ENCODE measurements around the gene SYT15.

Gene SYT15

GRCh38 chr10:46549171-46550075 lies 29.5 kb upstream of the SYT15 start:
- Mint-ChIP-seq H3K4me3 (no peak overlapping the region), H3K27ac (no peak overlapping the region), H3K4me1 (ENCODE audit: low read depth) (peaks cover 10% of the 10 kb centered on the region), H3K27me3 (peaks cover 10% of the 10 kb centered on the region), H3K36me3 (ENCODE audit: low read depth) (no peaks in the 10 kb centered on the region), H3K9me3 (no peaks in the 10 kb centered on the region)
- intact Hi-C loops (cut with micrococcal nuclease), result loop anchor here (10.0 kb wide), 1 partner anchor 325 kb away; no protein-coding TSS in a partner anchor

GRCh38 chr10:46550076-46550790 lies 28.7 kb upstream of the SYT15 start:
- Mint-ChIP-seq H3K9me3 (no peaks in the 10 kb centered on the region), H3K4me1 (ENCODE audit: low read depth) (peaks cover 3% of the 10 kb centered on the region), H3K27me3 (peaks cover 6% of the 10 kb centered on the region), H3K4me3 (no peak overlapping the region), H3K27ac (no peak overlapping the region), H3K36me3 (ENCODE audit: low read depth) (no peaks in the 10 kb centered on the region)
- intact Hi-C loops (cut with micrococcal nuclease), result no loop called here

- Mint-ChIP-seq H3K4me3 (no peak overlapping the region), H3K4me1 (ENCODE audit: low read depth) (no peaks in the 10 kb centered on the region), H3K27me3 (peaks cover 4% of the 10 kb centered on the region), H3K9me3 (no peaks in the 10 kb centered on the region), H3K27ac (no peak overlapping the region), H3K36me3 (ENCODE audit: low read depth) (no peaks in the 10 kb centered on the region)
- intact Hi-C loops (cut with micrococcal nuclease), result no loop called here
These were observed 27.9 kb upstream of the SYT15 start for GRCh38 chr10:46550795-46551700.

- Mint-ChIP-seq H3K27ac (no peak overlapping the region), H3K9me3 (no peaks in the 10 kb centered on the region), H3K4me1 (ENCODE audit: low read depth) (peaks cover 2% of the 10 kb centered on the region), H3K36me3 (ENCODE audit: low read depth) (no peaks in the 10 kb centered on the region), H3K27me3 (peaks cover 4% of the 10 kb centered on the region), H3K4me3 (no peak overlapping the region)
- intact Hi-C loops (cut with micrococcal nuclease), result no loop called here
These were observed 27.0 kb upstream of the SYT15 start for GRCh38 chr10:46551701-46552525.

- no peaks in the 10 kb centered on the region for H3K36me3 Mint-ChIP-seq (ENCODE audit: low read depth)
- intact Hi-C loops (cut with micrococcal nuclease), result no loop called here
- no peak overlapping the region for H3K4me3 Mint-ChIP-seq
- H3K4me1 Mint-ChIP-seq (ENCODE audit: low read depth), result peaks cover 5% of the 10 kb centered on the region
- peaks cover 4% of the 10 kb centered on the region for H3K27me3 Mint-ChIP-seq
- no peak overlapping the region for H3K27ac Mint-ChIP-seq
- no peaks in the 10 kb centered on the region for H3K9me3 Mint-ChIP-seq
These were observed 26.2 kb upstream of the SYT15 start for GRCh38 chr10:46552526-46553237.

GRCh38 chr10:46553238-46554049 lies 25.5 kb upstream of the SYT15 start:
- Mint-ChIP-seq H3K4me3 (no peak overlapping the region), H3K4me1 (ENCODE audit: low read depth) (peaks cover 5% of the 10 kb centered on the region), H3K27ac (no peak overlapping the region), H3K27me3 (peaks cover 4% of the 10 kb centered on the region), H3K36me3 (ENCODE audit: low read depth) (no peaks in the 10 kb centered on the region), H3K9me3 (no peaks in the 10 kb centered on the region)
- intact Hi-C loops (cut with micrococcal nuclease), result no loop called here

GRCh38 chr10:46554166-46554781 lies 24.7 kb upstream of the SYT15 start:
- no peaks in the 10 kb centered on the region for H3K36me3 Mint-ChIP-seq (ENCODE audit: low read depth)
- peaks cover 5% of the 10 kb centered on the region for H3K4me1 Mint-ChIP-seq (ENCODE audit: low read depth)
- intact Hi-C loops (cut with micrococcal nuclease), result no loop called here
- no peaks in the 10 kb centered on the region for H3K9me3 Mint-ChIP-seq
- no peak overlapping the region for H3K4me3 Mint-ChIP-seq
- H3K27me3 Mint-ChIP-seq, result peaks cover 4% of the 10 kb centered on the region
- no peak overlapping the region for H3K27ac Mint-ChIP-seq

- peaks cover 4% of the 10 kb centered on the region for H3K27me3 Mint-ChIP-seq
- H3K4me3 Mint-ChIP-seq, result no peak overlapping the region
- intact Hi-C loops (cut with micrococcal nuclease), result no loop called here
- H3K4me1 Mint-ChIP-seq (ENCODE audit: low read depth), result peaks cover 5% of the 10 kb centered on the region
- no peak overlapping the region for H3K27ac Mint-ChIP-seq
- no peaks in the 10 kb centered on the region for H3K9me3 Mint-ChIP-seq
- H3K36me3 Mint-ChIP-seq (ENCODE audit: low read depth), result no peaks in the 10 kb centered on the region
These were observed 23.6 kb upstream of the SYT15 start for GRCh38 chr10:46555366-46555712.

GRCh38 chr10:46555713-46556514 lies 23.0 kb upstream of the SYT15 start:
- peaks cover 5% of the 10 kb centered on the region for H3K4me1 Mint-ChIP-seq (ENCODE audit: low read depth)
- no peak overlapping the region for H3K27ac Mint-ChIP-seq
- H3K4me3 Mint-ChIP-seq, result peak overlapping the region; percentile 37
- H3K9me3 Mint-ChIP-seq, result no peaks in the 10 kb centered on the region
- peaks cover 4% of the 10 kb centered on the region for H3K27me3 Mint-ChIP-seq
- intact Hi-C loops (cut with micrococcal nuclease), result no loop called here
- H3K36me3 Mint-ChIP-seq (ENCODE audit: low read depth), result no peaks in the 10 kb centered on the region

GRCh38 chr10:46556515-46557318 lies 22.2 kb upstream of the SYT15 start, which contains the start of gene GPRIN2:
Gene GPRIN2, minus strand, starts transcription at chr10:46556658. Its CDS starts 5,922 bp downstream, at chr10:46550736.
- Mint-ChIP-seq H3K27ac (no peak within 1 kb of the TSS), H3K36me3 (ENCODE audit: low read depth) (no peaks in the 10 kb centered on the region), H3K27me3 (peaks cover 4% of the 10 kb centered on the region), H3K4me3 (peak within 1 kb of the TSS; percentile 56), H3K4me1 (ENCODE audit: low read depth) (peaks cover 5% of the 10 kb centered on the region), H3K9me3 (no peaks in the 10 kb centered on the region)
- intact Hi-C loops (cut with micrococcal nuclease), result no loop called here
